ENCODE data around the gene SPACA7.
"Not testable (repeated sequence)": the region's sequence is repeated elsewhere in the genome, so short reads cannot be mapped to it uniquely, and the experiment has no call there.

SPACA7 gene

GRCh38 chr13:112431734-112432133 is 55.6 kb downstream of the SPACA7 start:
- DNase-seq, result no peak

GRCh38 chr13:112432734-112433133 is 56.6 kb downstream of the SPACA7 start:
- DNase-seq, result not testable (repeated sequence)

DNA sequence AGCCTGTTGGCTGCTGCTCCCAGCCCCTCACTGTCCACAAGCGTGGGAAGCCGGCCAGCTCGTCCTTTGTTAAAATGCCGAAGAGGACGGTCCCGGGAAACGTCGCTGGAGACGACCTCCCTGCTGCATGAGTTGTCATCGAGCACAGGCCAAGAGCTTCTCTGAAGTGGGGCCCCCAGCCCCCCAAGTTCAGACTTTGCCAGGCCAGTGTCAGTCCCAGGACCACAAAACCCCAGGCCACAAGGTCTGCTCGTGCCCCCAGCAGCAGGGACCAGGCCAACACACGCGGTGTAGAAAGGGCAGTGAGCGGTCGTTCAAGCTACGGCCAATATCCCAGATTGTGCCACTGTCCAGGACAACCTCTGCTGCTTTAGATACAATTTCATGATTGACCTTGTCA is 57.4 kb downstream of the SPACA7 start:
- not testable (repeated sequence) for DNase-seq

GRCh38 chr13:112434032-112434431 is 57.9 kb downstream of the SPACA7 start:
- DNase-seq, result no peak

GRCh38 chr13:112434937-112435523 is 58.9 kb downstream of the SPACA7 start:
- DNase-seq, result no peak

- DNase-seq, result no peak
Measured at GRCh38 chr13:112435973-112436372, 59.8 kb downstream of the SPACA7 start.

GRCh38 chr13:112438094-112438493 is 61.9 kb downstream of the SPACA7 start:
- DNase-seq, result no peak

- no peak for DNase-seq
Measured at GRCh38 chr13:112438515-112438914, 62.4 kb downstream of the SPACA7 start.

DNA sequence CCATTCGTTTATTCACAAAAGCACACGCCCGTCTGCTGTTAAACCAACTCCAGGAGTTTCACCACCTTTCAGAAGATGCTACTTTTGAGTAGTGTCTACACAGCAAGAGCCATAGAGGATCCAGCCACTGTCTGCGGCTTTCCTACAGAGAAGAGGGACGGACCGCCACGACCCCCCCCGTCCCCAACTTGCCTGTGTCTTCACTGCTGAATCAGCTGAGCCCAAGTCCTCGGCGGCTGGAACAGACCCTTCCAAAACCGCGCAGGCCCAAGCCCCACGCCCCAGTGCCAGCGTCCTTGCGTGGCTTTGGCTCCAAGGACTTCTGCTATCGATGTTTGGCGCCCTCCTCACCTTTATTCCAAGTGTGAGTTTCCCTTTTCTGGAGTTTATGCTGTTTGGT is 65.1 kb downstream of the SPACA7 start:
- DNase-seq, result no peak

DNA sequence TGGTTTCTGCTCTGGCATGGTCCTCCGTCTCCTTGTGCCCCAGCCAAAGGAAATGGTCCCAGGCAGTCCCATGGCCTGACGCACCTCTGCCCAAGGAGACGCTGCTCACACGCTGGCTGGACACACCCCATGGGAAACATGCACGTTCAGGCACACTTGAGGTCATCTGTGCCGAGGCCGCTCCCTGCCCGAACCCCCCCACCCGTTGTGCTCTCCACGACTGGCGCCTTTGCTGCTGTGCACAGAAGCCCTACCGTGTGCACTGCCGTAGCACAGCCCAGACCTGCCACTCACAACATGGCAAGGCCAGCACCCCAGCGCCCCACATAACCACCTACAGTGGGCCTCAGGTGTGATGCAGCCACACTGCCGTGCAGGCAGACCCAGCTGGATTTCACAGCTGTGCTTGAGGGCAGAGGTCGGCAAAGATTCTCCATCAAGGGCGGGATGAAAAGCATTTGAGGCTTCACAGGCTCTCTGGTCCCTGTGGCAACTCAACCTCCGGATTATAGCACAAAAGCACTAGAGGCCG is 65.7 kb downstream of the SPACA7 start:
- DNase-seq, result no peak

- DNase-seq, result no peak
Measured at GRCh38 chr13:112442483-112443090, 66.4 kb downstream of the SPACA7 start.

- DNase-seq, result no peak
Measured at GRCh38 chr13:112443191-112443994, 67.2 kb downstream of the SPACA7 start.

- peak; percentile 30 for DNase-seq
Measured at GRCh38 chr13:112443995-112444311, 67.8 kb downstream of the SPACA7 start.

- no peak for DNase-seq
Measured at GRCh38 chr13:112444416-112445399, 68.6 kb downstream of the SPACA7 start.

DNA sequence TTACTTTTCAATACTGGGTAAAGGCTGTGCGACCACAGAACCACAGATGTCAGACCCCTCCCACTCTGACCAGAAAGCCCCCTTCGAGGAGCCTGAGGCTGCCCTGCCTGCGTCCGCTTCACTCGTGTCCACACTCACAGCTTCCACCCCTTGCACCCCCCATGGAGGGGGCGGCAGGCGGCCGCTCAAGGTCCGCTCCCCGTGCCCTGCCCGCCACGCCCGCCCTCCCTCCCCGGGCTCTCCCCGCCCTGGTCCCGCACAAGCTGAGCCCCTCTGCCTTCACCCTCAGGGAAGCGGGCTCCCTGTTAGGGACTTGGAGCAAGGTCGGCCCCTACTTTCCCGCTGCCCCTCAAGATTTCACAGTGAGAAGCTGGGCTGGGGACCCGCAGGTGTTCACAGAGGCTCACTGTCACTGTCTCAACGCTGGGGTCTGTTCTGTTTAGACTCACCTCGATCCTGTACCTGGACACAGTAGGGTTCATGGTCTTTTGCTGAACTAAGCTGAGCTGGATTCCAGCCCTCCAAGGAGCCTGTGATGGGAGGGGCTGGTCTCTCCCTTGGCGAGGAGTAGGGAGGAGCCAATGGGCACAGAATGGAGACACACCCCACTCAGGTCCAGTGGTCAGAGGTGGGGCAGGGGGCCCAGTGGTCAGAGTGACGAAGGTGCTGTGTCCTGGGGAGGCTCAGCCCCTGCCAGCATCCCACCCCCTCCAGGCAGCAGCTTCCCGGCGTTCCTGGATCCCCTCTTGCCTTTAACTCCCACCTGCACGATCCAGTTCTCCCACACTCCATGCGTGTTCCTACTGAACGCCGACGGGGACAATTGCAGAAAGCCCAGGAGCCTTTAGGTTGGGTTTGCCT is 69.5 kb downstream of the SPACA7 start:
- no peak for DNase-seq

DNA sequence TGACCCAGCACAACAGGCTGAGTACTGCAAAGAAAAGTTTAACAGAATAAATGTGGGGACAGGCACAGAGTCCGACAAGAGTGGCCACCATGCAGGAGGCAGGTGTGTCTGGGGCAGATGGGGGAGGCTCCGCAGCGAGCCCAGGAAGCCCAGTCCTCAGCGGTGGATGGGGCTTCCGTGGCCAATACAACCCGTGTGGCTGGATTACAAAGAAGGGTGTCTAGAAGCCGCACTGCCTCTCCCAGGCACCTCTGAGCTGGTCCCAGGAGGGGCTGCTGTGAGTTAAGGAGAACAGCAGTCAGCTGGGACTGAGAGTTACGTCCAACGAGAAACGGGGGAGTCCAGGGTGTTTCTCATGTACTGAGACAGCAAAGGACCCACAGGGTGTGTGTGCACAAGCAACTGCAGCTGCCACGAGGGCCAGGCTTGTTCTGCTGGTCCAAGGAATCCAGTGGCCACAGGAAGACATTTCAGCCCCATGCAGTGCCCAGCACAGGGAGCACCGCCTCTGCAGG is 70.2 kb downstream of the SPACA7 start:
- DNase-seq, result no peak

- no peak for DNase-seq
Measured at GRCh38 chr13:112446867-112447266, 70.7 kb downstream of the SPACA7 start.

DNA sequence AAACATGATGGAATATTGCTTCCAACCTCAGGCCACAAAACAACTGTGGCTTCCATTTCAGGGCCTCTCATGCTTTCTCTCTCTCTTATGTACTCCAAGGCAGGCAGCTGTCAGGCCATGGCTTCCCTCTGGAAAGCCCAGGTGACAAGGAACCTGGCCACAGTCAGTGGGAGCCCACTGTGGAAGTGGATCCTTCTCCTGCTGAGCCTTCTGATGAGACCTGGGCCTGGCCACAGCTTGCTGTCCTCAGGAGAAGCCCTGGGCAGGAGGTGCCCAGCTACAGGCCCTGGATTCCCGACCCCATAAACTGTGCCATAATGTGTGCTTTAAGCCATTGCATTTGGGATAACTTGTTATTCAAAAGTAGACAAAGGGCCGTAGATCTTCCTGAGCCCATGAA is 71.2 kb downstream of the SPACA7 start:
- DNase-seq, result no peak

DNA sequence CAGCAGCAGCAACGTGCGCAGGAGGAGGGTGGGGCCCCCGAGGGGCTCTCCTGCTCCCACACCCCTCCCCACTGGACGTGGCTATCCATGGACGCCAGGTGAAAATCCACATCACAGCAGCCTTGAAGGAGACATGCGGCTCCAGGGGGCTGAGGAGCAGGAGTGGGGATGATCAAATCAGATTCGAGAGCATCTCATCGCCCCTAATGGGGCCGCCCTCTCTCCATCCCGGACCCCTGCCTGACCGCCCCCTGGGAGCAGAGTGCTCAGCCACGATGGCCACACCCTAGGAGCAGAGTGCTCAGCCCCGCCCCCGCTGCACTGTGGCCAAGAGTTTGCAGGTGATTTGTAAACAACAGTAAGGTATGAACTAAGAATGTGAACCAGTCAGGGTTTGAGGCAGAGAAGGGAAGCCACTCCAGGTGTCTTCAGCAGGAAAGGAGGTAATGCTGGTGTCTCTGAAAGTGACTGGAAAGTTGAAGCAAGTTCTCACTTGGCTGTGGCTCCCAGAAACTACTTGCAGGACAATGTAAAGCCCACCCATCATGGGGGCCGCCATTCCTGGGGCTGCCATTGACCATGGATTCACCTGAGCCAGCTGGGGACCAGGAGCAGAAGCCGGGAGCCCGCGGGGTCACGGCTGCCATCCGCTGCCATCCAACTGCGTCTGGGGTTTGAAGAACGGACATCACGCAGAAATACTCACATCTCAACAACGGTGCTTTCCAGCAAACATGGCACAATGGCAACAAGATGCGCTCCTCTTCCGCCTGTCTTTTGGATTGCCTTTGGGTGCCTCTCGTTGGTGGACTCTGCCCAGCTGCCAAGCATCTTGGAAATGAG is 71.8 kb downstream of the SPACA7 start:
- DNase-seq, result no peak
